ENCODE data around the gene ACVR1B.
A peak's percentile ranks its signal among the peaks of the same experiment; 100 is the strongest.

The ACVR1B gene

GRCh38 chr12:51917746-51918453 lies 33.6 kb upstream of the ACVR1B start:
- DNase-seq = peak; percentile 57

GRCh38 chr12:51920046-51920445 lies 31.5 kb upstream of the ACVR1B start:
- DNase-seq = no peak

- no peak for DNase-seq
Observed at GRCh38 chr12:51921017-51921725, 30.3 kb upstream of the ACVR1B start.

- no peak for DNase-seq
Observed at GRCh38 chr12:51922146-51922545, 29.4 kb upstream of the ACVR1B start.

- no peak for DNase-seq
Observed at GRCh38 chr12:51922762-51923505, 28.6 kb upstream of the ACVR1B start.

DNA sequence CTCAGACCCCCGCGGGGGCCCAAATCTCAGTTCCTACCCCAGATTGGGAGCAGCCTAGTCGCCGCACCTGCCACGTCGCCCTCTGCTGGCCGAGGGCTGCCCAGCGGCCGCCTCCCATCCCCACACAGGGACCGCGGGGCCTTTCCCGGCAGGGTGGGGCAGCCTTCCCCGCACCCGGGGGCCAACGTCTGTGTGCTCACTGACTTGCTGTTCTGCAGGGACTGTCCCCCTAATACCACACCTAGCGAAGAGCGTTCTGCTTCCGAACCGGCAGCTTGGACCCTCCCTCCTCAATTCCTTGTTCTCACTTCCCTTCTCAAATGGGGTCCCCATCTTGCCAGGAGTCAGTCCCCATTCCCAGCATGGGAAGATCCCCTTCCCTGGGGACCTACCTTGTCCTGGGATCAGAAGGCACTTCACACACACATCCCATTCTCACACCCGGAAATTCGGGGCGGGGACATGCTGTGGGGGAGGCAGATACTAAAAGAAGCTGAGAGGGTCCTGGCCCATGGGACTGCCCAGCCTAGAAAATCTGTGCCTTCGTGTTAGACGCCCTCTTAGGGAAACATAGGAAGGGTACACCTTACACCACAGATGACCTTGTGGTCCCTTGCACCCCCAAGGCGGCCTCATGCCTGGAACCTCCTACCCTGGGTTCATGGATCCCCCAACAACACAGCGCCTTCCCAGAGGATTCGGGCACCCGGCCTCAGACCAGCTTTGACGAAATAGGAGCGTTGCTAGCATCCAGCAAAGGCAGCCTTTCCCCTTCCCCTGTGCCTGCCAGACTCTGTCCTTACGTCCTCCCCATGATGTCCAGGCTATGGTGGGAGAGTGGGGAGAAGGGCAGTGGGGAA lies 27.8 kb upstream of the ACVR1B start:
- DNase-seq = peak; percentile 73

- DNase-seq = no peak
Observed at GRCh38 chr12:51924551-51925319, 26.8 kb upstream of the ACVR1B start.

GRCh38 chr12:51925346-51926063 lies 26.0 kb upstream of the ACVR1B start:
- DNase-seq = no peak

DNA sequence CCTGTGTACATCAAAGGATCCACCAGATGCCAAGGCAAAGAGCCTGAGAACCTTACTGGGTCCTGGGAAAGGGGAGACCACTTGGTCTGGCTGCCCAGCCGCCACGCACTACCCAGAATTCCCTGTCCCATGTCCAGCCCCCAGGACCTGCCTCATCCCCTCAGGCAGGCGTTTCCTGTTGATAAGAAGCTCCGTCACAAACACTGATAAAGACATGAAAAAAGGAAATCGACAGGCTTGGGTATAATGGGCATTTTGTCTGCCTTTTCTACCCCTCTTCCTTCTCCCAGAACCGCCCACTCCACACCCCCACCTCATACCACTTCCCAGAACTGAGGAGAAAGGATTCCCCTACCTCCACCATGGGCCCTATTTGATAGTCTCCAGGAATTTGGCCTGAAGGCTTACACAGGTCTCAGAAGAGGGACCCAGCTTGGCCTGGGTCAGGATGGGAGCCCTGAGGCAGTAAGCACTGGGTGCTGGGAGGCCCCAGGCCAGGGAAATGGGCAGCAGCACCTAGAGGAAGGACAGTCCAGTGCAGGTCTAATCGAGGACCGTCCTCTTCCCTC lies 25.4 kb upstream of the ACVR1B start:
- DNase-seq = no peak

DNA sequence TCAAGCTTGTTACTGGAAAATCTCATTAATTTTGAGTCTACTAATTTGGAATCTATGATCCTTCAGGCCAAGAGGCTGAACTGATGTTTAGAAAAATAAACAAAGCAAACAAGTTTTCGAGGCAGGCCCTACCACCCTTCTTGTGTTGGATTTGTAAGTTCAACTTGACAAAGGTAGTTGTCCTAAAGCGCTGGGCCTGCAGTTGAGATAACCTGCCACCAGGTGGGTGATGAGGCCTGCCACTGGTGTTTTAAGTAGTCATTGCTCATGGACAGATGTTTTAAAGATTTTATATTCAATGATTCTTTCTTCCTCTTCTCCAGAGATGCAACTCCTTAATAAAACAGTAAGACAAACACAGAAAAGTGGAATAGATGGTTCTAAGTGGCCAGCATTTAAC lies 24.8 kb upstream of the ACVR1B start:
- DNase-seq = no peak

DNA sequence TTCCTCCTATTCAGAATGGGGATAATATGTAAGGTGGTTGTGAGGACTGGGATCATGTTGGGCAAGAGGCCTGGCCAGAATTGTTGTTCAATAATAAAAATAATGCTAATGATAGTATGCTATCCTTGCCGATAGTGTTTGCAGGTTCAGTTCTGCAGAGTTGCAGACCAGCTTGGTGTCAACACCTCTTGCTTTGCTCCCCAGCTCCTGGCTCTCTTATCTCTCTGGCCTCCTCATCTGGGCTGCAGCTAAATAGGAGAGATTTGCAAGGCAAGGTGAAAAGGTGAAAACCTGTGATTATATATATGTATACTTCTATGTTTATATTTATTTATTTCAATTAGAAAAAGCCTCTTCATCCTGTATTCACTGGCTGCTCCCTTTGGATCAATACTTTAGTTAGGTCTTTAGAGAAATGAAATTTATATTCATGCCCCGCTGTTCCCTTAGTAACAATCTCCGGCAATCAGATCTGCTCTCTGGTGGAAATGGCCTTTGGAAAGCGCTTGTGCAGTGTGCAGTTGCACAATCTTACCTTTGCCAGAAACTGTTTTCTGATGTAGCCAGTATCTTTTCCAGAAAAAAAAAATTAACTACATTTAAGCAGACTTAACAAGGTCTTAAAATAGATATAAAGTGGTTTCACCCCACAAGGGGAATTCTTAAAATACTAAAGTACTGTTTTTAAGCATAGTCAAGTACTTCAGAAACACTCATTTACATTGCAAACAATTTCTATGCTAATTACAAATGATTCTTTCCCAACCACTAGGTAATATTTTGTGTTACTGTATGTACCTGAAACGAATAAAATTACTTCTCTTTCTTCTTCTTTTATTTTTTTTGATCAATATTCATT lies 19.1 kb upstream of the ACVR1B start:
- no peak for DNase-seq

- DNase-seq = no peak
Observed at GRCh38 chr12:51934080-51934479, 17.4 kb upstream of the ACVR1B start.

DNA sequence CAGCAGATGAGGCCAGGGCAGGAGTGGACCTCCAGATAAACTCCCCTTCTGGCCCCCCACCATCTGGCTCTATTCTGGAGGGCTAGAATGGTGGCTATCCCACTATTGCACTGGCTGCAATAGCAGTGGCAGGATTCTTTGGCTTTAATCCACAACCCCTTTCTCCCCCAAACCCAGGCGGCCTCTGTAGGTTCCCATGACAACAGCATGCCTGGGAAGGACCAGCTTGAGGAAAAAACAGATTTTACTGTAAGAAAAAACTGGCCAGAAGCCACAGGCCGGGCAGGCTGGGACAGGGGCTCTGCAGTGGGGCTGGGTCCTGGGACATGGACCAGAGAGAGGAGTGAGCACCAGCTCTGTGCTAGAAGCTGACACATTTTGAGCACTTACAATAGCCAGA lies 13.6 kb upstream of the ACVR1B start:
- no peak for DNase-seq

DNA sequence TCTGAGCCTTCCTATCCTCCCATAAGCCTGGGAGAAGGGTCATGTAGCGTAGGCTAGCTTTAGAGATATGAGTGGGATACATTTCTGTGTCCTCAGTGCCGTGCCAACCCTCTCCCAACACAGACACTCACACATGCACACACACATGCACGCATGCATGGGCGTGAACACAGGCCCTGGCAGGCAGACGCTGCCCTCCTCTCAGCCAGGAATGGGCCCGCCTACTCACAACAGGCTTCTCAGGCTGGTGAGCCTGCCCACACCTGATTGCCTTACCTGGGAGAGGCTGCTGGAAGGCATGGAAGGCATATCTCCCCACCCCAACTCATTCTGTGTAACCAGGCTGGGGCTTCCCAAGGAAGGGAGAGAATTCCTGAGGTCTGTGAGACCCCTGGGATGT lies 12.8 kb upstream of the ACVR1B start:
- no peak for DNase-seq

GRCh38 chr12:51941011-51941581 lies 10.4 kb upstream of the ACVR1B start:
- DNase-seq = peak; percentile 55

GRCh38 chr12:51941604-51942003 lies 9.9 kb upstream of the ACVR1B start:
- no peak for DNase-seq

GRCh38 chr12:51942056-51942455 lies 9.4 kb upstream of the ACVR1B start:
- no peak for DNase-seq

- no peak for DNase-seq
Observed at GRCh38 chr12:51942501-51943000, 8.9 kb upstream of the ACVR1B start.

- DNase-seq = no peak
Observed at GRCh38 chr12:51943346-51943745, 8.2 kb upstream of the ACVR1B start.
